GM23248 (cell line): ENCODE data around the gene RNF130.

Source experiments
- EZH2 ChIP-seq: fragments of 200-600 bp; sonication (generic); IDR thresholded peaks from 2 replicates; pipeline ENCODE4 v1.6.1; 2018; ENCODE audit warnings: antibody characterized with exemption, mild to moderate bottlenecking; ENCODE audit not compliant: insufficient read depth, poor library complexity, severe bottlenecking
- EZH2phosphoT487 ChIP-seq: fragments of 200-600 bp; sonication (generic); IDR thresholded peaks from 2 replicates; pipeline ENCODE4 v1.6.1; 2018; ENCODE audit warnings: antibody characterized with exemption, moderate library complexity, mild to moderate bottlenecking, low read depth; ENCODE audit not compliant: insufficient read depth

- TF ChIP-seq EZH2 (no peak), EZH2phosphoT487 (no peak)
Measured at GRCh38 chr5:180083529-180084060, 12.0 kb upstream of the RNF130 start.
